AG08396 (cell line): Measurements from ENCODE around the gene ATXN2L.
"Not testable (repeated sequence)": the region's sequence is repeated elsewhere in the genome, so short reads cannot be mapped to it uniquely, and the experiment has no call there.

ENCODE experiments used
- DNase-seq: peaks from one replicate; pipeline ENCODE4 v3.0.0; 2012; ENCODE audit warnings: low spot score, mixed read lengths

Gene ATXN2L, protein sequence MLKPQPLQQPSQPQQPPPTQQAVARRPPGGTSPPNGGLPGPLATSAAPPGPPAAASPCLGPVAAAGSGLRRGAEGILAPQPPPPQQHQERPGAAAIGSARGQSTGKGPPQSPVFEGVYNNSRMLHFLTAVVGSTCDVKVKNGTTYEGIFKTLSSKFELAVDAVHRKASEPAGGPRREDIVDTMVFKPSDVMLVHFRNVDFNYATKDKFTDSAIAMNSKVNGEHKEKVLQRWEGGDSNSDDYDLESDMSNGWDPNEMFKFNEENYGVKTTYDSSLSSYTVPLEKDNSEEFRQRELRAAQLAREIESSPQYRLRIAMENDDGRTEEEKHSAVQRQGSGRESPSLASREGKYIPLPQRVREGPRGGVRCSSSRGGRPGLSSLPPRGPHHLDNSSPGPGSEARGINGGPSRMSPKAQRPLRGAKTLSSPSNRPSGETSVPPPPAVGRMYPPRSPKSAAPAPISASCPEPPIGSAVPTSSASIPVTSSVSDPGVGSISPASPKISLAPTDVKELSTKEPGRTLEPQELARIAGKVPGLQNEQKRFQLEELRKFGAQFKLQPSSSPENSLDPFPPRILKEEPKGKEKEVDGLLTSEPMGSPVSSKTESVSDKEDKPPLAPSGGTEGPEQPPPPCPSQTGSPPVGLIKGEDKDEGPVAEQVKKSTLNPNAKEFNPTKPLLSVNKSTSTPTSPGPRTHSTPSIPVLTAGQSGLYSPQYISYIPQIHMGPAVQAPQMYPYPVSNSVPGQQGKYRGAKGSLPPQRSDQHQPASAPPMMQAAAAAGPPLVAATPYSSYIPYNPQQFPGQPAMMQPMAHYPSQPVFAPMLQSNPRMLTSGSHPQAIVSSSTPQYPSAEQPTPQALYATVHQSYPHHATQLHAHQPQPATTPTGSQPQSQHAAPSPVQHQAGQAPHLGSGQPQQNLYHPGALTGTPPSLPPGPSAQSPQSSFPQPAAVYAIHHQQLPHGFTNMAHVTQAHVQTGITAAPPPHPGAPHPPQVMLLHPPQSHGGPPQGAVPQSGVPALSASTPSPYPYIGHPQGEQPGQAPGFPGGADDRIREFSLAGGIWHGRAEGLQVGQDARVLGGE

DNA sequence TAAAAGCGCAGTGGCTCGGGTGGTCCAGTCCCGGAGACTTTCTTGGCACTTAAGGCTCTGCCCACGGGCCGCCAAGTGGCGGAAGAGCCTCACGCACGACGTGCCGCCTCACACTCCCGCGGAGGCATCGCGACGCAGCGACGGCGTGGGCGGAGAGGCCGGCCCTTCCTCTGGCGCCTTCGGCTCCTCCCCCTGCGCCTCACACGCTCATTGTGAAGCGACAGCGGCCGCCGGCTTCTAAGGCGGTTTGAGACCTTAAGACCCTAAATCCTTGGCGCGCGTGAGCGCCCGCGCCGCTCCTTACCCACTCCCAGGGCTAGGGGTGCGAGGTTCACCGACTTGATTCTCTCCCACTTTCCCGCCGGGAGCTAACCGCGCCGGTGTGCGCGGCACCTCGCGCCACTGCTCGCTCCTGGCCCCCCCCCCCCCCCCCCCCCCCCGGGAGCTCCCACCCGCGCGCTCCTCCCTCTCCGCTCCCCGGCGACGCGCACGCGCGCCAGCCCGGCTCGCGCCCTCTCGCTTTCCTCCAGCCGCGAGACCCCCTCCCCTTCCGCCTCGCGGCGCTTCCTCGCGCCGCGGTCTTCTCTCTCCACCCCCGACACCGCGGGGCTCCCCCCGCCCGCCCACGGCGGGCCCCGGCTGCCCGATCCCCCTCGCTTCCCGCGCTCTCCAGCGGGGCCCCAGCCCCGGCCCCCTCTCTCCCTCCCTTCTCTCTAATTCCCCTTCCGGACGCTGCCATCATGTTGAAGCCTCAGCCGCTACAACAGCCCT is at the start of gene ATXN2L:
Gene ATXN2L, plus strand, starts transcription at position 480 of the 771 bp plus-strand sequence. Its CDS starts 261 bp downstream, at position 741.
- peak; percentile 94 for DNase-seq

DNA sequence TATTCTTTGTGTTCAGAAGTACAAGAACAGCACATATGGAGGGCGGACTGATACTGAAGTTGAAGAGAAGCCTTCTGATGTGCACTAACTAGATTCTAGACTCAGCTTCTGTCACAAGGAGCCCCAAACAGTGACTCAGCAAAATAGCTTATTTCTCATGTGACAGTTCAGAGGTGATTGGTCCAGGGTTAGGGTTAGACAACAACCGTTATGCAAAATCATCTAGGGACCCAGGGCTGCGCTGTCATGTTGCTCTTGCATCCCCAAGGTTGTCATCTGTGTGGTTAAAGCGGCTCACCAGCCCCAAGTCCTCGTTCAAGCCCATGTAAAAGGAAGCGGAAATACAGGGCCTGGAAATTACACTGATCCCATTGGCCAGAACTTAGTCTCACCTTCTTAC is 41.1 kb upstream of the ATXN2L start:
- DNase-seq, result not testable (repeated sequence)

DNA sequence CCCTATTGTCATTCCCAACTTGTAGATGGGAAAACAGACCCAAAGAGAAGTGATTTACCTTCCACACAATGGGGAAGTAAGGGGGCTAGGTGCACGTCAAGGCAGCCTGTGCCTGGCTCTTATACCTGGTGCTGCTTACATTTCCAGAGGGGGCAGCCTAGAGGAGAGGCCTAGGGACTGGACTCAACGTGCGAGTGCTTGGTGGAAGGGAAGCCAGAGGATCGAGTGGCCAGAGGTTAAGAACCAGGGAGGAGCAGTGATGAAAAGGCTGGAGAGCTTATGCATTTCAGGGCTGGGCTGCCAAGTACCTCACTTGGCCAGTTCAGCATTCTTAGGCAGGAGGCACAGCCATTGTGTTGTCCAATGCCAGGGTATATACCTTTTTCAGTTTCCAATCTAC is 40.4 kb upstream of the ATXN2L start:
- DNase-seq, result not testable (repeated sequence)

DNA sequence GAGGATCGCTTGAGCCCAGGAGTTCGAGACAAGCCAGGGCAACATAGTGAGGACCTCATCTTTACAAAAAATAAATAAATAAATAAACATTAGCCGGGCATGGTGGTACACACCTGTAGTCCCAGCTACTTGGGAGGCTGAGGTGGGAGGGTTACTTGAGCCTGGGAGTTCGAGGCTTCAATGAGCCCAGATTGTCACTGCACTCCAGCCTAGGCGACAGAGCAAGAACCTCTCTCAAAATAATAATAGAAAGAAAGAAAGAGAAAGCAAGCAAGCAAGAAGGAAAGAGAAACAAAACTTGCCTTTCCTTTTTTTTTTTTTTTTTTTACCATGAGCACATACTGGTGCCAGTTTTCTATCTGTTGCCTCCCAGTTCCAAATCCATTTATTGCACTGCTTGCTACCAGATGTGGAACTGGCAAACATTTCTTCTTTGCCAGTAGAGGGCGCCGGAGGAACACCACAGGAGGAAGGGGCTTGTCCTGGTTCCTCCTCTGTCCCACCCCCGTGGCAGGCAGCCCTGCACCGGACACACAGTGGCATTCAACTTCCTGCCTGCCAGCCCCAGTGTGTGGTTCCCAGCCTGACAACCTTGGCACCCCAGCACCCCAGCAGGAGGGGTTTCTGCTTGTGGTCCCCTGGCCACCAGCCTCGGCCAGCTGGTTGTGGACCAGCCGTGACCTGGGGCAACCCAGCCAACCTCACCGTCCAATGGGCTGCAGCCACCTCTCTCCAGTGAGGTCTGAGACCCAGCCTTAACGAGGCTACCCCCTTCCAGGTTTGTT is 20.4 kb upstream of the ATXN2L start:
- DNase-seq, result not testable (repeated sequence)

DNA sequence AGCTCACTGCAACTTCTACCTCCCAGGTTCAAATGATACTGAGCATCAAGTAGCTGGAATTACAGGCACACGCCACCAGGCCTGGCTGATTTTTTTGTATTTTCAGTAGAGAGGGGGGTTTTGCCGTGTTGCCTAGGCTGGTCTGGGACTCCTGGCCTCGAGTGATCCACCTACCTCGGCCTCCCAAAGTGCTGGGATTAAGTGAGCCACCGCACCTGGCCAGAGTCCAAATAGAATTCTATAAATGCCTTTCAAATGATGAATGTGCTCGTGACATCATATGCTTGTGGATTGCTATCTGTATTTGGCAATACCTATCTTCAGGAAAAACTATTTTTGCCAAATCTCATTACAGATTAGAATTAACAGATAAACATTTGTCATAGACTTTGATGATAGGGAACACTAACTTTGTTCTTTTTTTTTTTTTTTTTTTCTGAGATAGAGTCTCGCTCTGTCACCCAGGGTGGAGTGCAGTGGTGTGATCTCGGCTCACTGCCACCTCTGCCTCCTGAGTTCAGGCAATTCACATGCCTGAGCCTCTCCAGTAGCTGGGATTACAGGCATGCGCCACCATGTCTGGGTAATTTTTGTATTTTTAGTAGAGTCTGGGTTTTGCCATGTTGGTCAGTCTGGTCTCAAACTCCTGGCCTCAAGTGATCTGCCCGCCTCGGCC is 15.2 kb upstream of the ATXN2L start:
- not testable (repeated sequence) for DNase-seq

DNA sequence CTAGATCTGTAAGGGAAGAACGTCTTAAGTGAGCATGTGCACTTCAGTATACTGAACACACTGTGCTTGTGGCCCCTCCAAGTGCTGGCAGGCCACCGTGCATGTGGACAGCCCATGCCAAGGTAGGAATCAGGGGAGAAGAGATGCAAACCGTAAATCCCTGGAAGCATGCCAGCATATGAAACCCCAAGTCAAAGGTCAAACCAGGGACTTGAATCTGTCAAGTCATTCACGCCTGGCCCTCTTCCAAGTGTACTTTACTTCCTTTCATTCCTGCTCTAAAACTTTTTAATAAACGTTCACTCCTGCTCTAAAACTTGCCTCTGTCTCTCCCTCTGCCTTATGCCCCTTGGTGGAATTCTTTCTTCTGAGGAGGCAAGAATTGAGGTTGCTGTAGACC is 2.8 kb upstream of the ATXN2L start:
- DNase-seq, result no peak

DNA sequence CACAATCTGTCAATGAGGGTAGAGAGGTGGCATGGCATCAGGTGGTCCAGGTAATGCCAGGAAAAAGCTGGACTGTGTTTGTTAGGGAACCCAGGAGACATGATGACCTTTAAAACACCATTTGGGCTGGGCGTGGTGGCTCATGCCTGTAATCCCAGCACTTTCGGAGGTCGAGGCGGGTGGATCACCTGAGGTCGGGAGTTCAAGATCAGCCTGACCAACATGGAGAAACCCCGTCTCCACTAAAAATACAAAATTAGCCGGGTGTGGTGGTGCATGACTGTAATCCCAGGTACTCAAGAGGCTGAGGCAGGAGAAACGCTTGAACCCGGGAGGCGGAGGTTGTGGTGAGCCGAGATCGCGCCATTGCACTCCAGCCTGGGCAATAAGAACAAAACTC is 2.3 kb upstream of the ATXN2L start:
- not testable (repeated sequence) for DNase-seq

DNA sequence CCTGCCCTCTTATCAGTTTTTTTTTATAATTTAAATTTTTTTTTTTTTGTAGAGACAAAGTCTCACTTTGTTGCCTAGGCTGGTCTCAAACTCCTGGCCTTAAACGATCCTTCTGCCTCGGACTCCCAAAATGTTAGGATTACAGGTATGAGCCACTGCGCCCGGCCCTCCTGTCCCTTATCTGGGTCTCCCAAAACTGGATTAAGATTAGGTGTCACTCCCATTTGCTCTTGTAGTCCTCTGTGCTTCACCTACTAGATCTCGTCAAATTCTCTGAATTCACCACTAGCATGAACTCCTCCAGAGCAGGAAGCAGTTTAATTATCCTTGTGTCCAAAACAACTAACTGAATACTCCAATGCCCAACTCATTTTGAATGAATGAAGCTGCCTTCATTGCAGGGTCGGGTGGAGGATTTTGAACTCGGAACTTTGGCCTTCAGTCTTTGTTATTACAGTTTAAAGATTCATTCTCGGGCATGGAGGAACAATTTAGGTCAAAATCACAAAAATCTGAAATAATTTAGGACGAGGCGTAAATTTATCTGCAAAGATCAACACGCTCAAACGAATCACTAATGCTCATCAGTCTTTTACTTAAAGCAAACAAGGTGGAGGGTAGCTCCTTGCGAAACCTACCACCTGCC is 802 bp upstream of the ATXN2L start:
- no peak for DNase-seq

DNA sequence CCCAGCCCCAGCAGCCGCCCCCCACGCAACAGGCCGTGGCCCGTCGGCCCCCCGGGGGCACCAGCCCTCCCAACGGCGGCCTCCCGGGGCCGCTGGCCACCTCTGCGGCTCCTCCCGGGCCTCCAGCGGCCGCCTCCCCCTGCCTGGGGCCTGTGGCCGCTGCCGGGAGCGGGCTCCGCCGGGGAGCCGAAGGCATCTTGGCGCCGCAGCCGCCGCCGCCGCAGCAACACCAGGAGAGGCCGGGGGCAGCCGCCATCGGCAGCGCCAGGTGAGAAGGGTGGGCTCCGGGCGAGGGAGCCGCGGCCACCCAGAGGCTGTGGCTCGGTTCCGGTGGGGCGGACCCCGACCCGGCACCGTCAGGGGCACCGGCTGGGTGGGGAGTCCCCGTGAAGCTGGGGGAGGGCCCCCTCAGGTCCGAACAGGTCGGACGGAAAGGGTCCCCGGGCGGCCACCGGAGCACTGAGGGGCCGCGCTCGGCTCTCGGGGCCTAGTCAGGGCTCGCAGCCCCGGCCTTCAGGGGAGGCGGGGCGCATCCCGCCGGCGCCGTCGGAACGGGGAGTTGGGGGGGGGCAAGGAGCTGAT is 583 bp downstream of the ATXN2L start:
- DNase-seq, result no peak

DNA sequence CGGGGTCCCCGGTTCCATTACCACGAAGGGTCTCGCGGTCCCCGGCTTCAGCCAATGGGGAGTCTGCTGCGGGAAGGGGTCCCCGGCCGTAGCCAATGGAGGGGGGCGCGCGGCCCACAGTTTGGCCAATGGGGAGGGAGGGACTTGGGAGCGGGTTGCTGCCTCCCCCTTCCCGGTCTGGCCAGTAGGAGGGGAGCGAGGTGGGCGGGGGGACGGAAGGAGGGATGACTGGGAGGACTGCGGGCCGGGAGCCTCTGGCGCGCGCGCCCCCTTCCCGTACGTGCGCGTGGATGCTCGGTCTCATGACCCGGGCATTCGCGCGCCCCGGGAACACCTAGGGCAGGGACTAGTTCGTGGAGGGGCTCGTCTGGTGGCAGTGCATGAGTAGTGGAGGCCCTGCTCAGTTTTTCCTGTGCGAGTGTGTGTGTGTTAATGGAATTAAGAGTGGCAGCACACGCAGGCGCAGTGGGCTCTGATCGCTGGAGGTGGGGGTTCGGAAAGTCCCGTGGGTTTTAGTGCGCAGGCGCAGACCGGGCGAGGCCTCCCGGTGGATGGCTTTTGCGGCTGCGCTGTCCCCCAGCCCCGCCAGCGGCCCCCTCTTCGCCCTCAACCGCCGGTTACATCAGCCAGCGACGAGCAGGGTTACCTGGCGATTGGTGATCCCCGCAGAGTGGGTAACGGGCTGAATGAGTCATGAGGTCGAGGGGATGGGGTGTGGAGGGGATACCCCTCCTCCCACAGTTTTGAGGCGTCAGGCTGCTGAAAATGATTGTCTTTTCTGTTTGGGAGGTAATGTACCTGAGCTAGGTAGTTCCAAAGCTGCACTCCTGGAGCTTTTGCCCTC is 1.3 kb downstream of the ATXN2L start:
- peak; percentile 98 for DNase-seq

DNA sequence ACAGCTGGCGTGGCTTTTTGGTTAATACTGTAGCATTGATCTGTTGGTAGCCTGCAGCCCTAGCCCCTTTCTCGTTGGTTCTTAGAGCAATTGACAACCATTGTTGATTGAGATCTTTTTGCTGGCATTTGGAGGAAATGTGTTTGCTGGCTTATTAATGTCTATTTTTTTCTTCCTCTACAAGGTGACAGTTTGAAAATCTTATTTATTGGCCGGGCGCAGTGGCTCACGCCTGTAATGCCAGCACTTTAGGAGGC is 1.8 kb downstream of the ATXN2L start:
- no peak for DNase-seq

DNA sequence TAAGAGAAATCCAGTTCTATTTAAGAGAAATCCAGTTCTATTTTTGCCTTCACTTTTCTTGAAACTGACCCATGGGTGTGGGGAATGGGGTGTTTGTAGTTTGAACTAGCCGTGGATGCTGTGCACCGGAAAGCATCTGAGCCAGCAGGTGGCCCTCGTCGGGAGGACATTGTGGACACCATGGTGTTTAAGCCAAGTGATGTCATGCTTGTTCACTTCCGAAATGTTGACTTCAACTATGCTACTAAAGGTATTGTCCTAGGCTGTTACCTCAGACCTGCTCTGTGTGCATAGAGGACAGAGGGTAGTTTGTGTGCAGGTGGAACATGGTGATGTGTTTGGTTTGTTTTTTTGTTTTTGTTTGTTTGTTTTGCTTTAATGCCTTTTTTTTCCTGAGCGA is 3.3 kb downstream of the ATXN2L start:
- no peak for DNase-seq

DNA sequence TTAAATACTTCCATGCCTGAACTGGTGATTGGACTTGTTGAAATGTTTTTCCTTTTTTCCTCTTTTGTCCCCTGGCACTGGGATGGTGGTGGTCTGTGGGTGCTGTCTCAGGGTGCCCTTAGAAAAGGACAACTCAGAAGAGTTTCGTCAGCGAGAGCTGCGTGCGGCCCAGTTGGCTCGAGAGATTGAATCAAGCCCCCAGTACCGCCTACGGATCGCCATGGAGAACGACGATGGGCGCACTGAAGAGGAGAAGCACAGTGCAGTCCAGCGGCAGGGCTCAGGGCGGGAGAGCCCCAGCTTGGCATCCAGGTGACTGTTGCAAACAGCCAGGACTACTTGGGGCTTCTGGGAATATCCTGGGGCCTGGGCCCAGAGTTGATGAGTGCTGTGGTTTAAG is 6.9 kb downstream of the ATXN2L start:
- no peak for DNase-seq

DNA sequence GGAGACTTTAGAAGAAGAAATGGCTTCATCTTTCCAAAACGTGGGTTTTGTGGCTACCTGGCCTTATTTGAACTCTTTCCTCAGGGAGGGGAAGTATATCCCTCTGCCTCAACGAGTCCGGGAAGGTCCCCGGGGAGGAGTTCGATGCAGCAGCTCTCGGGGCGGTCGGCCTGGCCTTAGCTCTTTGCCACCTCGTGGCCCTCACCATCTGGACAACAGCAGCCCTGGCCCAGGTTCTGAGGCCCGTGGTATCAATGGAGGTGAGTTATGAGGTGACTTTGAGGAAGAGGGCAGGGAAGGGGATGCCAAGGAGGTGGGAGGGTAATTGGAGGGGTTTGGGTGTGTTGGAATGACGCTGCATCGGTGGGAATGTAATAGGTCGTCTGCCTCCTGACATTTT is 7.7 kb downstream of the ATXN2L start:
- DNase-seq, result no peak

DNA sequence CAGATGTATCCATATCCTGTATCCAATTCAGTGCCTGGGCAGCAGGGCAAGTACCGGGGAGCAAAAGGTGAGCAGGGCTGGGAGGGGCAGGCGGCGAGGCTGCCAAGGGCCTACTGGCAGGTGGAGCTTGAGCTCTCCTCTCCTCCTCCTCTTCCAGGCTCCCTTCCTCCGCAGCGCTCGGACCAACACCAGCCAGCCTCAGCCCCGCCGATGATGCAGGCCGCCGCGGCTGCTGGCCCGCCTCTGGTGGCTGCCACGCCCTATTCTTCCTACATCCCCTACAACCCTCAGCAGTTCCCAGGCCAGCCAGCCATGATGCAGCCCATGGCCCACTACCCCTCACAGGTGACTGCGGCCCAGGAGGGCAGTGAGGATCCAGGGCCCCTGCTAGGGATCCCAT is 11.6 kb downstream of the ATXN2L start:
- no peak for DNase-seq

DNA sequence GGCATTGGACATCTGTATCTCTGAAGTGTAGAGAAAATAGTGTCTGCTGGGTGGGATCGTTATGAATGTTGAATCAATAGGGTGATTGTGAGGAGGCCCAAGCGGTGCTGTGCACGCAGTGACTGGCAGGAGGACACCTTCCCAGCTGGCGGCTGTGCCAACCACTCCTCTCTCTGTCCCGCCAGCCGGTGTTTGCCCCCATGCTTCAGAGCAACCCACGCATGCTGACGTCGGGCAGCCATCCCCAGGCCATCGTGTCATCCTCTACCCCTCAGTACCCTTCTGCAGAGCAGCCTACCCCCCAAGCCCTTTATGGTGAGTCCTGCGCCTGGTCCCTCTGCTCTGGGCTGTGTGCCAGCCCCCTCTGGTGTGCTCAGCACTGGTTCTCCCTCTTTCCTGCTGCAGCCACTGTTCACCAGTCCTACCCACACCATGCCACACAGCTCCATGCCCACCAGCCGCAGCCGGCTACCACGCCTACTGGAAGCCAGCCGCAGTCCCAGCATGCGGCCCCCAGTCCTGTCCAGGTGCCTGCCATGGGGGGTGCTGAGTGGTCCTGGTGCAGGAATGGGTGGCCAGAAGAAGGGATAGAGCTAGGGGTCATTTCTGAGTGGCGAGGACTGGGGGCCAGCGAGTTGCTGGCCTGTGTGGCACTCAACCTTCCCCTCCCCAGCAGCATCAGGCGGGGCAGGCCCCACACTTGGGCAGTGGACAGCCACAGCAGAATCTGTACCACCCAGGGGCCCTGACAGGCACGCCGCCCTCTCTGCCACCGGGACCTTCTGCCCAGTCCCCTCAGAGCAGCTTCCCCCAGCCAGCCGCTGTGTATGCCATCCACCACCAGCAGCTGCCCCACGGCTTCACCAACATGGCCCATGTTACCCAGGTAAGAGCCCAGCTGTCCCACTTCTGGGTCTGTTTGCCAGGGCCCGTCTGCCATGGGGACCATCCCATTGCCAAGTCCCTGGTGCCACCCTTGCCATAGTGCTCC is 12.4 kb downstream of the ATXN2L start:
- DNase-seq, result no peak

DNA sequence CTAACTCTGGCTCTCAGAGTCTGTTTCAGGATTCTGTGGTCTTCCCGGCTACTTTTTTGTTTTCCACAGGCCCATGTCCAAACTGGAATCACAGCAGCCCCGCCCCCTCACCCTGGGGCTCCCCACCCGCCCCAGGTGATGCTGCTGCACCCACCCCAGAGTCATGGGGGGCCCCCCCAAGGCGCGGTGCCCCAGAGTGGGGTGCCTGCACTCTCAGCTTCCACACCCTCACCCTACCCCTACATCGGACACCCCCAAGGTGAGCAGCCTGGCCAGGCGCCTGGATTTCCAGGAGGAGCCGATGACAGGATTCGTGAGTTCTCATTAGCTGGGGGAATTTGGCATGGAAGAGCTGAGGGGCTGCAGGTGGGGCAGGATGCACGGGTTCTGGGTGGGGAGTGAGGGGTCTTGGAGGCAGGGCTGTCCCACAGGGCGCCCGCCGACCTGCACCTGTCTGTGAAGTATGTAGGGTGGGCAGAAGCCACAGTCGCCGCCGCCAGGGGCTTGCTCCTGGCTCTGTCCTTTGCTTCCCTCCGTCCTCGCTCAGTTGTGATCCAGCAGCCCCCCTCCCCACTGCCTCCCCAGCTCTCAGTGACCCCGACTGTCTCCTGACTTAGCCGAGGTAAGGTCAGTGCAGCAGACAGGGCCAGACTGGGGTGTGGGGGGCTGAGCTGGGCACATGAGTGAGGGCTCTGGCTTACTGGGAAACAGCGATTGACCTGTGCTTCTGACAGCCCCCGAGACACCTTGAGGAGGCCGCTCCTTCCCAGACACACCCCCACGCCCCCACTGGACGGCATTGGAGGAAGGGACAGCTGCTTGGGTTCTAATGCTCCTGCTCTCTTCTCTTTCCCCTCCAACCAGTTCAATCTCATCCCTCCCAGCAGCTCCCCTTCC is 13.3 kb downstream of the ATXN2L start:
- DNase-seq, result no peak
